Fibroblast of mammary gland (primary cell): ENCODE data around the gene ATP2A3.

Experiments
- DNase-seq: peaks from one replicate; pipeline ENCODE4 v3.0.0-alpha.2; 2010; ENCODE audit warnings: low read depth
- H3K4me3 ChIP-seq: 2 replicates; pipeline ENCODE4 v1.5.1; 2011; ENCODE audit warnings: low read depth, mild to moderate bottlenecking, low read length, moderate library complexity; ENCODE audit not compliant: control insufficient read depth
- TF ChIP-seq, protein P1 (sequence below): conservative IDR thresholded peaks from 2 replicates; pipeline ENCODE4 v1.5.1; 2011; ENCODE audit warnings: low read depth, low read length, inconsistent platforms; ENCODE audit not compliant: control insufficient read depth, insufficient read depth

Gene ATP2A3

GRCh38 chr17:3888343-3889171 lies 75.7 kb downstream of the ATP2A3 start:
- no peak overlapping the region for H3K4me3 ChIP-seq
- TF ChIP-seq, protein P1, sequence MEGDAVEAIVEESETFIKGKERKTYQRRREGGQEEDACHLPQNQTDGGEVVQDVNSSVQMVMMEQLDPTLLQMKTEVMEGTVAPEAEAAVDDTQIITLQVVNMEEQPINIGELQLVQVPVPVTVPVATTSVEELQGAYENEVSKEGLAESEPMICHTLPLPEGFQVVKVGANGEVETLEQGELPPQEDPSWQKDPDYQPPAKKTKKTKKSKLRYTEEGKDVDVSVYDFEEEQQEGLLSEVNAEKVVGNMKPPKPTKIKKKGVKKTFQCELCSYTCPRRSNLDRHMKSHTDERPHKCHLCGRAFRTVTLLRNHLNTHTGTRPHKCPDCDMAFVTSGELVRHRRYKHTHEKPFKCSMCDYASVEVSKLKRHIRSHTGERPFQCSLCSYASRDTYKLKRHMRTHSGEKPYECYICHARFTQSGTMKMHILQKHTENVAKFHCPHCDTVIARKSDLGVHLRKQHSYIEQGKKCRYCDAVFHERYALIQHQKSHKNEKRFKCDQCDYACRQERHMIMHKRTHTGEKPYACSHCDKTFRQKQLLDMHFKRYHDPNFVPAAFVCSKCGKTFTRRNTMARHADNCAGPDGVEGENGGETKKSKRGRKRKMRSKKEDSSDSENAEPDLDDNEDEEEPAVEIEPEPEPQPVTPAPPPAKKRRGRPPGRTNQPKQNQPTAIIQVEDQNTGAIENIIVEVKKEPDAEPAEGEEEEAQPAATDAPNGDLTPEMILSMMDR = no peak
- peak; percentile 96 for DNase-seq

DNA sequence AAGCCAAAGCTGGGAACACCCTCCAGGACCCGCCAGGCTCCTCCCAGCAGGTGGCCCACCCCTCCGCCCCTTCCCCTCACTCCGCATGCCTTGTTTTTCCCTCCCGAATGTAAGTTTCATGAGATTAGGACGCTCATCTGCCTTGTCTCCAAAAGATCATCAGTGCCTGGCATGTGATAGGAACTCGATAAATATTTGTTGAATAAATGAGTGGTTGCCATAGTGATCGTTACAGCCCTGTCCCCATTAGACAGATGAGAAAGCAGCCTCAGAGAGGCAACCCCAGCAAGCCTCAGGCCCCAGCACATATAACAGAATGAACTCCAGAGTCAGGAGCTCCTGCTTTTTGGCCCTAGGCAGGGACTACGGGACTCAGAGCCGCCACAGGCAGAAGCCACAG lies 76.4 kb downstream of the ATP2A3 start:
- no peak overlapping the region for H3K4me3 ChIP-seq
- no peak for DNase-seq
- TF ChIP-seq, protein P1 = no peak

DNA sequence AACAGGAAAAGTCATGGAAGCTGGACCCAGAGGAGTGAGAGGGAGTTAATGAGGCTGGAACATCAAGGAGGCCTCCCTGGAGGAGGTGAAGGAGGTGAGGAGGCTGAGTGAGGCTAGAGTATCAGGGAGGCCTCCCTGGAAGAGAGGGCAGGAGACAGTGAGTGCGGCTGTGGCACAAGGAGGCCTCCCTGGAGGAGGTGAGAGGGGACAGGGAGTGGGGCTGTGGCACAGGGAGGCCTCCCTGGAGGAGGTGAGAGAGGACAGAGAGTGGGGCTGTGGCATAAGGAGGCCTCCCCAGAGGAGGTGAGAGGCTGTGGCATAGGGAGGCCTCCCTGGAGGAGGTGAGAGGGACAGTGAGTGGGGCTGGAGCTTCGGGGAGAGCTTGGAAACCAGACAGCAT lies 76.8 kb downstream of the ATP2A3 start:
- TF ChIP-seq, protein P1 = no peak
- no peak for DNase-seq
- H3K4me3 ChIP-seq = no peak overlapping the region

DNA sequence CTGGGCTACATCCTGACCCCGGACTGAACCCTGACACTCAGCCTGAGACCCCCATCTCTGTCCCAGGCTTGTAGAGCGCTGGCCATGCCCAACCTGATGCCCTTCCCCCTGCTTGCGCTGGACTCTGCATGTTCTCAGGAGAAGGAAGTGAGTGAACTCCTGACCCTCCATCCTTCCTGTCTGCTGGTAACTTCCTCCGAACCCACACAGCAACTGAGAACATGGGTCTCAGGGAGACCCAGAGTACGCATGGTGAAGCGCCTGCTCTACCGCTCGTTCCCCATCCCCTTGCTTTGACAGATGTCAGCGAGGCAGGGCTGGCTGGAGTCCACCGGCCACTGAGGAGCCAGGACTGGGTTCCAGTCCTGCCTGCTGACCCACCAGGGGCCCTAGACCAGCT lies 77.5 kb downstream of the ATP2A3 start:
- H3K4me3 ChIP-seq = no peak overlapping the region
- TF ChIP-seq, protein P1 = no peak
- DNase-seq = no peak

DNA sequence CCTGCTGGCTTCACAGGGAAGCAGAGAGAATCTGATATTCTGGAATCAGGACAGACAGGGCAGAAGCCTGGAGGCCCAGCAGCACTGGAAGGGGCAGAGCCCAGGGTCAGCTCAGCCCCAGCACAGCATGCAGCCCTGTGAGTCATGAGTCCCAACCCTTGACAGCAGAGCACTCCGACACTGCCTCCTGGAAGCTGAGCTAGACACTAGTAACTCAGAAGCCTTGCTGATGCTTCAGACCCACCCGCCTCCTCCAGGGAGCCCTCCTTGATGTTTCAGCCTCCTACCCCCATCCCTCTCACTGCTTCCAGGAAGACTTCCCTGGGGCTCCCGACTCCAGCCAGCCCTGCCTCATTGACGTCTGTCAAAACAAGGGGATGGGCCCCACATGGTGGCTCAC lies 78.3 kb downstream of the ATP2A3 start:
- H3K4me3 ChIP-seq = no peak overlapping the region
- peak; percentile 82 for DNase-seq
- TF ChIP-seq, protein P1 = no peak

GRCh38 chr17:3885271-3885670 lies 79.0 kb downstream of the ATP2A3 start:
- DNase-seq = no peak
- TF ChIP-seq, protein P1 = no peak
- no peak overlapping the region for H3K4me3 ChIP-seq
